ENCODE data around the gene TSPAN2.

TSPAN2 gene

DNA sequence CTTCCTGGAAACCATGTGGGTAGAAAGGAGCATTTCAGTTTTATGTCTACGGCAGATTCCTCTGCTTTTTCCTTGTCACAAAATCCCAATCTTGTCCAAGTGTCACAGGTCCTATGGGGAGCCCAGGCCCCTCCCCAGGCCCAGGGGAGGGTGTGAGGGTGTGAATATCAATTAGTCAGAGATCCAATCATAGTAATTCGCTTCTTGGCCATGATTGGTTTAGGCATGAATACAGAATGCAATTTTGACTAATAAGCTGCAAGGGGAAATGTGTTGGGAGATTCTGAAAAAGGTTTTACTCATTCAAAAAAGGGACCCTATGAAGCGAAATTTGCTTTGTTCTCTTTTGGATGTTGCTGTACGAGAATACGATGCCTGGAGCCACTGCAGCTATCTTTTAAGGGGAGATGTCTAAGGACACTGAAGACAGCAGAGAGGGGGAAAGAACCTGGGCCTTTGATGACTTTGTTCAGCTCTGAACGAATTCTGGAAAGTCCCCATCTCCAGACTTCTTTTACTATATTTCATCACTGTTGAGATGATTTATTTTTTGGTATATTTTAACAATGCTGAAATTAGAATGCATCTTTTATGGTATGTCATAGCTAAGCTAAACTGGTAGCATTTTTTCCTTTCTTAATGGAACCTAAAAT, 18.2 kb downstream of the TSPAN2 start:
- H3K27me3 Mint-ChIP-seq = peaks cover 16% of the 10 kb centered on the region
- H3K4me1 Mint-ChIP-seq = peaks cover 13% of the 10 kb centered on the region
- no peak for ATAC-seq
- peak overlapping the region; percentile 1 for H3K27ac Mint-ChIP-seq
- H3K4me3 Mint-ChIP-seq = no peak overlapping the region
- no peaks in the 10 kb centered on the region for H3K36me3 Mint-ChIP-seq
- no peaks in the 10 kb centered on the region for H3K9me3 Mint-ChIP-seq

- no peak overlapping the region for H3K27ac Mint-ChIP-seq
- peaks cover 3% of the 10 kb centered on the region for H3K27me3 Mint-ChIP-seq
- no peak overlapping the region for H3K4me3 Mint-ChIP-seq
- H3K36me3 Mint-ChIP-seq = no peaks in the 10 kb centered on the region
- H3K9me3 Mint-ChIP-seq = no peaks in the 10 kb centered on the region
- no peak for ATAC-seq
- peaks cover 13% of the 10 kb centered on the region for H3K4me1 Mint-ChIP-seq
These were observed 19.5 kb downstream of the TSPAN2 start for GRCh38 chr1:115069659-115070308.

DNA sequence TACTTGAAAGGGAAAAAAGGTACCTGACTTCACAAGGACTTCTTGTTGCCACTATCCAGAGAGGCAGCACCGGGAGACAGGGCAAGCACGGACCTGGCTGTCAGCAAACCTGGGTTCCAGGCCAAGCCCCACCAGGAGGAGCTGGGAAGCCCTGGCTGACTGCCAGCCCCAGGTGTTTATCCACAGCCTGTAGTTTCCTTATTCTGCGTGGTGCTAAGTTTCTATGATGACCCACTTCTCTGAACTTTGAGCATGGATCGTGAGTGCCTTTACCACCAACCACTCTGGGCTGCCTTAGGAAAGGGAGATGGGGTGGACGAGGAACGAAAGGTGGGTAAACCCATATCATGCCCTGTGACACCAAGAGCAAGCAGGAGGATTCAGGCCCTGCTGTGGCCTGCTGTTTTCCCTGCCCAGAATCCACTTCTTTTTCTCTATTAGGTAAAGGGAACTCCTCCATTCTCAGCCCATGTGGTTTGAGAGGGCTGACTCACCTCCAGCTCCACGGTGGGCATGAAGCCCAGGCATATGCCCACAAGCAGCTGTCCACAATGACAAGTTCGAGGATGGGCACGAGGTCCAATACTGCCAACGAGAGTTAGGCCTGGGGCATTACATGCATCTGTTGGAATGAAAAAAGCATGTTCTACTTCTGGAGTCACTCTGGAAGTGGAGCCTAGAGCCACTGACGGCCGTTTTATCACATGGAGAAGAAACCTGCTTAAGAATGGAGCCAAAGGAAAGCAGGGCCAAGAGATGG, 20.3 kb downstream of the TSPAN2 start:
- ATAC-seq = no peak
- Mint-ChIP-seq H3K27ac (no peak overlapping the region), H3K27me3 (no peaks in the 10 kb centered on the region), H3K4me3 (no peak overlapping the region), H3K9me3 (no peaks in the 10 kb centered on the region), H3K36me3 (no peaks in the 10 kb centered on the region), H3K4me1 (peaks cover 13% of the 10 kb centered on the region)

DNA sequence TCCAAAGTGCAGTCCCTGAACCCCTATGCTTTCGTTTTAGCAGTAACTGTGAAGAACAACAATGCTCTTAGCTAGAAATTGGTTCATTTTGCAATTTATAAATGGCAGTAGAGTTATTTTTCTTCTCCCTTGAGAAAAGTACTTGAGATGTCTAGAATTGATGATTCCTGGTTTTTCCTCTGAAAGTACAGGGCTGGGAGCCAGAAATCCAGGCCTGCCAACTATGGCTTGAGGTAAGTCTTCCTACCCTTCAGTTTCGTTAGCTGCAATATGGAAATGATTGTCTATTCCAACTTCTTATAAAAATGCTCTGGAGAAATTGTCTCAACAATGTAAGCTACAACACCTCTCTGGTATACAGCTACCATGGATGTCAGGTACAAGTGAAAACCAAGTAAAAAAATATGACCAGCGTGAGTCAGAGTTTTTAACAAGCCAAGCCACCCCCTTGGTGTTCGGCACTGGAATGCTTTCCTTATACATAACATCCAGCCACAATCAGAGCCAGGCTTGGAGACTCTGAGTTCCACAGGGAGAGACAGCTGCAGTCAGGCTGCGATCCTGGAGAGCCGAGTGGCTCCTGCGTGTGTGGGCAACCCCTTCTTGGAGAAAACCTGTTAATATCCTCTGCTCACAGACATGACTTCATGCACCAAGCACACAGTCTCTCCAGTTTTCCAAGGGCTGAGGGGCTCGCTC, 22.0 kb downstream of the TSPAN2 start:
- Mint-ChIP-seq H3K4me1 (peaks cover 24% of the 10 kb centered on the region), H3K27me3 (no peaks in the 10 kb centered on the region), H3K27ac (no peak overlapping the region), H3K9me3 (no peaks in the 10 kb centered on the region), H3K4me3 (no peak overlapping the region), H3K36me3 (no peaks in the 10 kb centered on the region)
- ATAC-seq = no peak

DNA sequence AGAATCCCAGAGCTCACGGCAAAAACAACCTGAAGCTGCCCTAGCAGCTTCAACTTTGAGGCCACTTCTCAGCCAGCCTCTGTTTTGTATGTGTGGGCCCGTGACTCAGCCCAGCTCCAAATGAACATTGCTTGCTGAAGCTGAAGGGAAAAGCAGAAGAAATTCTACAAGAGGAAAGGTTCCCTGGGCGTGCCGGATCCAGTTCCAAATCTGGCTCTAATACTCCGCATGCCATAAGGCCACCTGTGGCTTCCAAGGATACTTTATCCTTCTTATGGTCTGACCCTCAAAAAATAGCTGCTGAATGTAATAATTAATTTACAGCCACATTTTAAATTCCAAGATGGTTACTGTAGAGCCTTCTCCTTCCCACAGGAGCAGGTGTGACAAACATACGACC, 24.3 kb downstream of the TSPAN2 start:
- H3K4me3 Mint-ChIP-seq = no peak overlapping the region
- H3K4me1 Mint-ChIP-seq = peaks cover 12% of the 10 kb centered on the region
- H3K27me3 Mint-ChIP-seq = no peaks in the 10 kb centered on the region
- H3K36me3 Mint-ChIP-seq = no peaks in the 10 kb centered on the region
- H3K27ac Mint-ChIP-seq = no peak overlapping the region
- no peaks in the 10 kb centered on the region for H3K9me3 Mint-ChIP-seq
- no peak for ATAC-seq

GRCh38 chr1:115064461-115064860, 24.8 kb downstream of the TSPAN2 start:
- no peaks in the 10 kb centered on the region for H3K27me3 Mint-ChIP-seq
- no peak overlapping the region for H3K27ac Mint-ChIP-seq

DNA sequence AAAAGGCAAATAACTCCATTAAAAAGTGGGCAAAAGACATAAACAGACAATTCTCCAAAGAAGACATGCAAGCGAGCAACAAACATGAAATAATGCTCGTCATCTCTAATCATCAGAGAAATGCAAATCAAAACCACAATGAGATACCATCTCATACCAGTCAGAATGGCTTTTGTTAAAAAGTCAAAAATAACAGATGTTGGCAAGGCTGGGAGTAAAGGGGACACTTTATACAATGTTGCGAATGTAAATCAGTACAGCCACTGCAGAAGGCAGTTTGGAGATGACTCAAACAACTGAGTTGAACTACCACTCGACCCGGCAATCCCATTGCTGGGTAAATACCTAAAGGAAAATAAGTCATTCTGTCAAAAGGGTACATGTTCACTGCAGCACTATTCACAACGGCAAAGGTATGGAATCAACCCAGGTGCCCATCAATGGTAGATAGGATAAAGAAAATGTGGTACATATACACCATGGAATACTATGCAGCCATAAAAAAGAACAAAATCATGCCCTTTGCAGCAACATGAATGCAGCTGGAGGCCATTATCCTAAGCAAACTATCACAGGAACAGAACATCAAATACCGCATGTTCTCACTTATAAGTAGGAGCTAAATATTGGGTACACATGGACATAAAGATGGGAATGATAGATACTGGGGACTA, 25.9 kb downstream of the TSPAN2 start:
- peaks cover 11% of the 10 kb centered on the region for H3K4me1 Mint-ChIP-seq
- no peak overlapping the region for H3K4me3 Mint-ChIP-seq
- no peaks in the 10 kb centered on the region for H3K36me3 Mint-ChIP-seq
- H3K27ac Mint-ChIP-seq = peak overlapping the region; percentile 79
- no peaks in the 10 kb centered on the region for H3K27me3 Mint-ChIP-seq
- H3K9me3 Mint-ChIP-seq = no peaks in the 10 kb centered on the region
- ATAC-seq = peak; percentile 60

More at GRCh38 chr1:115064461-115064860, 24.8 kb downstream of the TSPAN2 start:
- H3K36me3 Mint-ChIP-seq = no peaks in the 10 kb centered on the region
- no peaks in the 10 kb centered on the region for H3K9me3 Mint-ChIP-seq
- ATAC-seq = no peak
- H3K4me3 Mint-ChIP-seq = no peak overlapping the region
- peaks cover 11% of the 10 kb centered on the region for H3K4me1 Mint-ChIP-seq

DNA sequence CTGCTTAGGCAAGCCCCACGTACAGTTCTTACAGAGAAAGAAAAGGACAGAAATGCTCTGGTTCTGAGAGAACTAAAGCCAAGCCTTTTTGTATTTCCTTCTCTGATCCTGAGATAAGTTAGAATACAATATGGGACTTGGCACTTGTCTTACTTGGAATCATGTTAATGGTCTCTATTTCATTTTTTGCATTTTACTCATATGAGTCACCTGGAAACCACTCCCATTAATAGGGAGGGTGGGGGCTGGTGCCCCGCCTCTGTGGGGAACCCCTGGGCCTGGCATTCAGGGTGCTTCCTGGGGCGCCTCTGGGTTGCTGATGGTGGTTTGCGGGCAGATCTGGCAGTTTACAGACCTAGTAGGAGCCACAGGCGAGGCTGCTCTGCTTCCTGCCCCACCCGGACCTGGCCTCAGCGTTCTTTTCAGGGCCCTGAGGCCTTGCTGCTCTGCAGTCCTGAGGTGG, 26.7 kb downstream of the TSPAN2 start:
- Mint-ChIP-seq H3K4me3 (no peak overlapping the region), H3K27me3 (no peaks in the 10 kb centered on the region), H3K9me3 (no peaks in the 10 kb centered on the region)

DNA sequence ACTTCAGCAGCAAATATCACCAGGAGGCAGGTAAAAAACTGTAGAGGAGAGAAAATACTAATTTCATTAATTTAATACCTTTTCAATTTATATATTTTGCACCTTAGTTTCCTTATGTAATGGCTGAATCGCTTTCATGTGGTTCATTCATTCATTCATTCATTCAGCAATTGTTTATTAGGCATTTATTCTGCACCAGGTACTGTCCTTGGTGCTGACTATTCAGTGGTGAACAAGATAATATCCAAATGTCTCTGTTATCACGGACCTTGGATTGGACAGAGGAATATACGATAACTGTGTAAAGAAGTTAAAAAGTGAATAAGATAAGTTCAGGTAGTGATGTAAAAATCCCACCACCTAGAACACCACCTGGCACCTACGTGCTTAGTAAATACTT, 28.8 kb downstream of the TSPAN2 start:
- no peak overlapping the region for H3K4me3 Mint-ChIP-seq
- no peaks in the 10 kb centered on the region for H3K36me3 Mint-ChIP-seq
- H3K4me1 Mint-ChIP-seq = peaks cover 11% of the 10 kb centered on the region
- no peak overlapping the region for H3K27ac Mint-ChIP-seq
- H3K27me3 Mint-ChIP-seq = no peaks in the 10 kb centered on the region
- H3K9me3 Mint-ChIP-seq = no peaks in the 10 kb centered on the region
- ATAC-seq = no peak

More for the DNA sequence above, 26.7 kb downstream of the TSPAN2 start:
- no peaks in the 10 kb centered on the region for H3K36me3 Mint-ChIP-seq
- peaks cover 11% of the 10 kb centered on the region for H3K4me1 Mint-ChIP-seq
- H3K27ac Mint-ChIP-seq = peak overlapping the region; percentile 79
- ATAC-seq = peak; percentile 98

DNA sequence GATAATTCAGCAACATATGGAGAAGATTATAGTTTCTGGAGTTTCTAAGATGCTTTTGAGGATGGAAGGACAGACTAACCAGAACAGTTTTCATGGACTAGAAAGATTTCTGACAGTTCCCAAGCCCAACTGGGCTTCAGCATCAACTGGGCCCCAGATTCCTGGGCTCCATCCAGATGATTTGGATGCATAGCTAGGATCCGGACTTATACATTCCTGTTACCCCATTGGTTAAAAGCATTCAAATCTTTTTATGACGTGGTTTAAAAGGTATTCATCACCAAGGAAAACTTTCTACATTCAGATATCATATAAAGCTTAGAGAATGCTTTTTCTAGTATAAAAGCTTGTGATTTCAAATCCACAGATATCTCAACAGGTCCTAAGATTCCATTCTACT, 30.0 kb downstream of the TSPAN2 start:
- Mint-ChIP-seq H3K4me3 (no peak overlapping the region), H3K27me3 (no peaks in the 10 kb centered on the region), H3K9me3 (no peaks in the 10 kb centered on the region), H3K4me1 (peaks cover 11% of the 10 kb centered on the region), H3K36me3 (no peaks in the 10 kb centered on the region), H3K27ac (no peak overlapping the region)
- ATAC-seq = no peak

GRCh38 chr1:115057661-115058254, 31.5 kb downstream of the TSPAN2 start:
- Mint-ChIP-seq H3K27ac (no peak overlapping the region), H3K4me3 (no peak overlapping the region), H3K36me3 (no peaks in the 10 kb centered on the region), H3K4me1 (peaks cover 5% of the 10 kb centered on the region), H3K9me3 (no peaks in the 10 kb centered on the region), H3K27me3 (no peaks in the 10 kb centered on the region)
- ATAC-seq = no peak

DNA sequence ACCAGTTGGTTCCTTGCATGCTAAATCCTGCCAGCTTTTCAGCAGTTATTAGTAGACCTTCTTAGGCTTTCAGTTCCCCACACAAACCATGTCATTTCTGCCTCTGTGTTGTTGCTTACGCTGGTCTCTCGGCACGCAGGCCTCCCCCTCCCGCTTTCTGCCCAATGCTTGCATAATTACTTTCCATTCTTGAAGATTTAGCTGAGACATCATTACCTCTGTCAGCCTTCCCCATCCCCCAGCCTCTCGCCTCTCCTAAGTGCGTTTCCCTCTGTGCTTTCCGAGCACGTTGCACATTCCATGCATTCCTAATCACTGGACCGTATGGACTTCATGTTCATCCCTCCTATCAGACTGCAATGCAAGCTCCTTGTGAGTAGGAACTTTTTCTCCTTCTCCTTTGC, 32.9 kb downstream of the TSPAN2 start:
- Mint-ChIP-seq H3K9me3 (no peaks in the 10 kb centered on the region), H3K4me1 (no peaks in the 10 kb centered on the region), H3K27ac (no peak overlapping the region), H3K4me3 (no peak overlapping the region), H3K36me3 (no peaks in the 10 kb centered on the region), H3K27me3 (no peaks in the 10 kb centered on the region)
- ATAC-seq = no peak

DNA sequence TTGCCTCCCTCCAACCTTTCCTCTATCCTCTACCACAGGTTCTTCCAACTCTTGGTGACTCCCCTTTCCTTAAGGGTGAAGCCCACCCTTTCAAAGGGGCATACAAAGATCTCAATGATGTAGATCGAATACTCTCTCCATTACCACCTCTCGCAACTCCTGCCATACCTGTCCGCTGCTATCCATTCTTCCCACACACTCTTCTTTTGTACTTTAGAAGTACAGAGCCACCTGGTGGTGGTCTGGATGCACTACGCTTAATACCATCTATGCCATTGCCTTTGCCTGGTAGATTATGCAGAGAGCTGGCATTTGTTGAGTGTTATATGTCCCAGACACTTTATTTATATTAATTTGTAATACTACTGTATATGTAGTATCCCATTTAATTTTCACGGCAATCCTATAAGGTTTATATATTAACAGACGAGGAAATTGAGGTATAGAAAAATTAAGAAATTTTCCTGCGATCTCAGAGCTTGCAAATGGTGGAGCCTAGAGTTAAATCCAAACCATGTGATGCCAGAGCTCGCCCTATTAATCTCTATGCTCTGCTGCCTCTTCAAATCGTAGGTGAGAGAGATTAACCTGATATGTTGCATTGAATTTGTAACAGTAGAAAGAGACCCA, 36.7 kb downstream of the TSPAN2 start:
- H3K4me3 Mint-ChIP-seq = no peak overlapping the region
- no peaks in the 10 kb centered on the region for H3K4me1 Mint-ChIP-seq
- H3K27ac Mint-ChIP-seq = no peak overlapping the region
- ATAC-seq = peak; percentile 81
- H3K27me3 Mint-ChIP-seq = no peaks in the 10 kb centered on the region
- no peaks in the 10 kb centered on the region for H3K9me3 Mint-ChIP-seq
- H3K36me3 Mint-ChIP-seq = no peaks in the 10 kb centered on the region

DNA sequence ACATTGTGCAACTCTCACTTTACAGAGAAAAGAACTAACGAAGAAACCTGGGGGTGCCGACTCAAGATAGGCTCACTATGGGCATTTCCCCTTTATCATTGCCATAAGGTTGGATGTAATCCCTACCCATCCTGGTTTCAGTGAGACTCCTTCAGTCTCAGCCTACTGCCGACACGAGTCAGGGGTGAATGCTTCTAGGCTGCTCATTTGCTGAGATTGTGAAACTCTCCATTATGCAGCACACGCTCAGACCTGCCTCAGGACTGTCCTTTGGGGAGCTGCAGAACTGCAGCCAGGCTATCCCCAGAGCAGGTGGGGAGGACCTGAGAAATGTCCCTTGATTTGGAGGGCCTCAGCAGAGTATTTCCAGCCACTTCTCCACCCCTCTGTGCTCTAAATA, 37.5 kb downstream of the TSPAN2 start:
- Mint-ChIP-seq H3K27me3 (no peaks in the 10 kb centered on the region), H3K9me3 (no peaks in the 10 kb centered on the region), H3K27ac (no peak overlapping the region), H3K36me3 (no peaks in the 10 kb centered on the region), H3K4me3 (no peak overlapping the region), H3K4me1 (no peaks in the 10 kb centered on the region)
- no peak for ATAC-seq
